Left ventricle myocardium superior (tissue), 1 donor: ENCODE data around the gene GMDS. TPM values are rescaled to one million over a fixed set of nuclear protein-coding genes. Genes with fewer than 3 reads are reported as not detected.

Experiments
- ATAC-seq: fragments of 200-7000 bp; cut with Tn5 transposase; one replicate; pipeline ENCODE4 v1.9.1; 2020; ENCODE audit warnings: mild to moderate bottlenecking, moderate library complexity
- DNase-seq: peaks from one replicate; pipeline ENCODE4 v3.0.0-alpha.2; 2020
- intact Hi-C: fragments of 100-400 bp; cut with micrococcal nuclease; formaldehyde crosslinking; loops from one replicate; pipeline ENCODE4 v1.11.0; 2022
- total RNA-seq: library from RNA; stranded (reverse); fragmentation: NEBNext Ultra II Directional; extraction: Animal tissue kit (Norgen Biotek cat#: 25700); gene quantifications from one replicate; pipeline ENCODE4 v1.2.1, GENCODE V29; 2021
- donor health status: DM: no; HTN: yes; CAD: no; lungs with severe emphysema.

The GMDS gene
- total RNA-seq, 1 donor from 2014 or later: 6.4 TPM

- DNase-seq: no peak
Observed at GRCh38 chr6:2077826-2078225, 167.6 kb downstream of the GMDS start.

GRCh38 chr6:2073476-2073875, 171.9 kb downstream of the GMDS start:
- DNase-seq (no peak), ATAC-seq (no peak)
- intact Hi-C loops: no loop called here

More at GRCh38 chr6:2077826-2078225, 167.6 kb downstream of the GMDS start:
- ATAC-seq: no peak
- intact Hi-C loops: no loop called here

- intact Hi-C loops: no loop called here
- ATAC-seq (no peak), DNase-seq (no peak)
Observed at GRCh38 chr6:2072453-2072852, 173.0 kb downstream of the GMDS start.

- no peak for ATAC-seq
- intact Hi-C loops: no loop called here
- no peak for DNase-seq
Observed at GRCh38 chr6:2063547-2063946, 181.9 kb downstream of the GMDS start.

- no peak for DNase-seq
- ATAC-seq: no peak
- intact Hi-C loops: no loop called here
Observed at GRCh38 chr6:2061880-2062279, 183.5 kb downstream of the GMDS start.

GRCh38 chr6:2055911-2056310, 189.5 kb downstream of the GMDS start:
- ATAC-seq: no peak
- DNase-seq: no peak
- intact Hi-C loops: loop anchor here (2.0 kb wide), 1 partner anchor 27 kb away; no protein-coding TSS in a partner anchor

- ATAC-seq (no peak), DNase-seq (no peak)
- intact Hi-C loops: no loop called here
Observed at GRCh38 chr6:2055143-2055542, 190.3 kb downstream of the GMDS start.

- intact Hi-C loops: no loop called here
- ATAC-seq: no peak
- no peak for DNase-seq
Observed at GRCh38 chr6:2054516-2055067, 190.8 kb downstream of the GMDS start.

GRCh38 chr6:2053691-2054090, 191.7 kb downstream of the GMDS start:
- no peak for ATAC-seq

GRCh38 chr6:2047855-2048254, 197.6 kb downstream of the GMDS start:
- DNase-seq: no peak
- intact Hi-C loops: no loop called here
- ATAC-seq: no peak

More at GRCh38 chr6:2053691-2054090, 191.7 kb downstream of the GMDS start:
- intact Hi-C loops: no loop called here
- no peak for DNase-seq

GRCh38 chr6:2044192-2044591, 201.2 kb downstream of the GMDS start:
- no peak for DNase-seq
- ATAC-seq: no peak
- intact Hi-C loops: no loop called here

- intact Hi-C loops: no loop called here
- DNase-seq (no peak), ATAC-seq (no peak)
Observed at GRCh38 chr6:2042956-2043648, 202.3 kb downstream of the GMDS start.

- intact Hi-C loops: no loop called here
- DNase-seq (no peak), ATAC-seq (no peak)
Observed at GRCh38 chr6:2038092-2038491, 207.3 kb downstream of the GMDS start.

- intact Hi-C loops: no loop called here
- ATAC-seq (no peak), DNase-seq (no peak)
Observed at GRCh38 chr6:2037237-2037926, 208.0 kb downstream of the GMDS start.

- ATAC-seq: no peak
- no peak for DNase-seq
- intact Hi-C loops: no loop called here
Observed at GRCh38 chr6:2036710-2037023, 208.7 kb downstream of the GMDS start.

- DNase-seq (no peak), ATAC-seq (no peak)
- intact Hi-C loops: no loop called here
Observed at GRCh38 chr6:2035826-2036709, 209.3 kb downstream of the GMDS start.

GRCh38 chr6:2035046-2035445, 210.4 kb downstream of the GMDS start:
- no peak for DNase-seq
- ATAC-seq: no peak
- intact Hi-C loops: no loop called here

- no peak for ATAC-seq
- intact Hi-C loops: no loop called here
- no peak for DNase-seq
Observed at GRCh38 chr6:2034256-2034655, 211.1 kb downstream of the GMDS start.

GRCh38 chr6:2033544-2033943, 211.9 kb downstream of the GMDS start:
- no peak for ATAC-seq
- intact Hi-C loops: no loop called here
- no peak for DNase-seq

- DNase-seq (no peak), ATAC-seq (no peak)
- intact Hi-C loops: no loop called here
Observed at GRCh38 chr6:2030682-2031244, 214.6 kb downstream of the GMDS start.
